ENCODE results near the gene DPP4.

Gene DPP4

GRCh38 chr2:161994761-161995520 lies 79.1 kb downstream of the DPP4 start:
- Histone ChIP-seq H3K36me3 (ENCODE audit: control insufficient read depth in 1 of 2, insufficient read depth in 2 of 2, low read depth in 1 of 2, low read length in 2 of 2) (peaks cover 0 to 90% of the 10 kb centered on the region in 2 experiments), H3K79me1 (replicated peaks; ENCODE audit: low read length, poor library complexity, severe bottlenecking) (no peaks in the 10 kb centered on the region), H3K9me3 (ENCODE audit: control insufficient read depth, low read length) (no peaks in the 10 kb centered on the region), H2BK15ac (ENCODE audit: low read depth, poor library complexity, severe bottlenecking) (no peak overlapping the region), H4K91ac (ENCODE audit: low read length) (no peak overlapping the region), H2BK5ac (ENCODE audit: low read depth, low read length, poor library complexity, severe bottlenecking) (no peak overlapping the region), H3K27ac (ENCODE audit: low read length, poor library complexity, severe bottlenecking) (no peak overlapping the region), H2AK5ac (ENCODE audit: low read length, severe bottlenecking) (no peak overlapping the region), H3K9ac (ENCODE audit: low read length) (no peak overlapping the region), H3K4me2 (ENCODE audit: low read length, poor library complexity, severe bottlenecking) (no peak overlapping the region), H3K14ac (ENCODE audit: low read length in 2 of 2) (no peak overlapping the region), H3K4ac (ENCODE audit: low read depth in 1 of 2, low read length in 2 of 2) (no peak overlapping the region), H3K4me1 (ENCODE audit: control insufficient read depth, insufficient read depth, low read depth, low read length) (peaks cover 2% of the 10 kb centered on the region), H2BK120ac (ENCODE audit: low read depth, low read length) (no peak overlapping the region), H3K4me3 (ENCODE audit: insufficient read depth in 1 of 2, low read depth in 1 of 2, low read length in 2 of 2) (no peak overlapping the region), H4K8ac (ENCODE audit: low read length) (no peak overlapping the region), H3K23ac (ENCODE audit: low read length in 2 of 2) (no peak overlapping the region), H2BK12ac (ENCODE audit: low read length in 2 of 2) (no peak overlapping the region), H2AFZ (ENCODE audit: low read depth, low read length) (no peak overlapping the region), H3K18ac (ENCODE audit: low read depth in 1 of 2, low read length in 2 of 2) (no peak overlapping the region), H3K27me3 (ENCODE audit: control insufficient read depth in 1 of 2, insufficient read depth in 1 of 2, low read length in 2 of 2) (no peaks in the 10 kb centered on the region)
- DNase-seq = no peak
- WGBS = 88% methylated on average over 5 of the region's 5 CpGs

GRCh38 chr2:161992531-161992930 lies 81.5 kb downstream of the DPP4 start:
- no peaks in the 10 kb centered on the region for H3K9me3 ChIP-seq (ENCODE audit: control insufficient read depth, low read length)
- no peak overlapping the region for H2BK15ac ChIP-seq (ENCODE audit: low read depth, poor library complexity, severe bottlenecking)
- peak overlapping the region in 1 of 2 experiments; percentile 27 for H3K18ac ChIP-seq (ENCODE audit: low read depth in 1 of 2, low read length in 2 of 2)
- no peak overlapping the region for H2BK12ac ChIP-seq (ENCODE audit: low read length in 2 of 2)
- no peak overlapping the region for H3K4ac ChIP-seq (ENCODE audit: low read depth in 1 of 2, low read length in 2 of 2)
- no peaks in the 10 kb centered on the region for H3K27me3 ChIP-seq (ENCODE audit: control insufficient read depth in 1 of 2, insufficient read depth in 1 of 2, low read length in 2 of 2)
- 79% methylated on average over 3 of the region's 3 CpGs for WGBS
- no peak overlapping the region for H2AK5ac ChIP-seq (ENCODE audit: low read length, severe bottlenecking)
- H3K4me3 ChIP-seq (ENCODE audit: insufficient read depth in 1 of 2, low read depth in 1 of 2, low read length in 2 of 2) = no peak overlapping the region
- H3K79me1 ChIP-seq (replicated peaks; ENCODE audit: low read length, poor library complexity, severe bottlenecking) = no peaks in the 10 kb centered on the region
- DNase-seq = no peak
- H3K23ac ChIP-seq (ENCODE audit: low read length in 2 of 2) = no peak overlapping the region
- peak overlapping the region; percentile 22 for H3K9ac ChIP-seq (ENCODE audit: low read length)
- H3K4me1 ChIP-seq (ENCODE audit: control insufficient read depth, insufficient read depth, low read depth, low read length) = peaks cover 2% of the 10 kb centered on the region
- H3K4me2 ChIP-seq (ENCODE audit: low read length, poor library complexity, severe bottlenecking) = no peak overlapping the region
- H4K8ac ChIP-seq (ENCODE audit: low read length) = no peak overlapping the region
- H4K91ac ChIP-seq (ENCODE audit: low read length) = no peak overlapping the region
- H2BK5ac ChIP-seq (ENCODE audit: low read depth, low read length, poor library complexity, severe bottlenecking) = no peak overlapping the region
- no peak overlapping the region for H2BK120ac ChIP-seq (ENCODE audit: low read depth, low read length)
- no peak overlapping the region for H2AFZ ChIP-seq (ENCODE audit: low read depth, low read length)
- peaks cover 0 to 88% of the 10 kb centered on the region in 2 experiments for H3K36me3 ChIP-seq (ENCODE audit: control insufficient read depth in 1 of 2, insufficient read depth in 2 of 2, low read depth in 1 of 2, low read length in 2 of 2)
- H3K14ac ChIP-seq (ENCODE audit: low read length in 2 of 2) = no peak overlapping the region
- no peak overlapping the region for H3K27ac ChIP-seq (ENCODE audit: low read length, poor library complexity, severe bottlenecking)

GRCh38 chr2:161991991-161992390 lies 82.0 kb downstream of the DPP4 start:
- Histone ChIP-seq H3K23ac (ENCODE audit: low read length in 2 of 2) (no peak overlapping the region), H2AK5ac (ENCODE audit: low read length, severe bottlenecking) (no peak overlapping the region), H2BK120ac (ENCODE audit: low read depth, low read length) (no peak overlapping the region), H3K27ac (ENCODE audit: low read length, poor library complexity, severe bottlenecking) (no peak overlapping the region), H3K9me3 (ENCODE audit: control insufficient read depth, low read length) (no peaks in the 10 kb centered on the region), H3K4me3 (ENCODE audit: insufficient read depth in 1 of 2, low read depth in 1 of 2, low read length in 2 of 2) (no peak overlapping the region), H4K91ac (ENCODE audit: low read length) (no peak overlapping the region), H3K4me2 (ENCODE audit: low read length, poor library complexity, severe bottlenecking) (no peak overlapping the region), H3K79me1 (replicated peaks; ENCODE audit: low read length, poor library complexity, severe bottlenecking) (no peaks in the 10 kb centered on the region), H2BK15ac (ENCODE audit: low read depth, poor library complexity, severe bottlenecking) (no peak overlapping the region), H3K9ac (ENCODE audit: low read length) (no peak overlapping the region), H3K4me1 (ENCODE audit: control insufficient read depth, insufficient read depth, low read depth, low read length) (peaks cover 2% of the 10 kb centered on the region), H3K27me3 (ENCODE audit: control insufficient read depth in 1 of 2, insufficient read depth in 1 of 2, low read length in 2 of 2) (no peaks in the 10 kb centered on the region), H3K36me3 (ENCODE audit: control insufficient read depth in 1 of 2, insufficient read depth in 2 of 2, low read depth in 1 of 2, low read length in 2 of 2) (peaks cover 0 to 82% of the 10 kb centered on the region in 2 experiments), H3K18ac (ENCODE audit: low read depth in 1 of 2, low read length in 2 of 2) (no peak overlapping the region), H3K14ac (ENCODE audit: low read length in 2 of 2) (no peak overlapping the region), H4K8ac (ENCODE audit: low read length) (no peak overlapping the region), H3K4ac (ENCODE audit: low read depth in 1 of 2, low read length in 2 of 2) (no peak overlapping the region), H2BK5ac (ENCODE audit: low read depth, low read length, poor library complexity, severe bottlenecking) (no peak overlapping the region), H2BK12ac (ENCODE audit: low read length in 2 of 2) (no peak overlapping the region), H2AFZ (ENCODE audit: low read depth, low read length) (no peak overlapping the region)
- no peak for DNase-seq
- WGBS = no CpG with 5 or more reads among the region's 1 CpG

GRCh38 chr2:161990741-161991140 lies 83.3 kb downstream of the DPP4 start:
- Histone ChIP-seq H3K4me3 (ENCODE audit: insufficient read depth in 1 of 2, low read depth in 1 of 2, low read length in 2 of 2) (no peak overlapping the region), H4K8ac (ENCODE audit: low read length) (no peak overlapping the region), H2BK5ac (ENCODE audit: low read depth, low read length, poor library complexity, severe bottlenecking) (no peak overlapping the region), H3K4me1 (ENCODE audit: control insufficient read depth, insufficient read depth, low read depth, low read length) (peaks cover 2% of the 10 kb centered on the region), H3K23ac (ENCODE audit: low read length in 2 of 2) (no peak overlapping the region), H3K4me2 (ENCODE audit: low read length, poor library complexity, severe bottlenecking) (no peak overlapping the region), H3K79me1 (replicated peaks; ENCODE audit: low read length, poor library complexity, severe bottlenecking) (no peaks in the 10 kb centered on the region), H3K9me3 (ENCODE audit: control insufficient read depth, low read length) (no peaks in the 10 kb centered on the region), H3K27ac (ENCODE audit: low read length, poor library complexity, severe bottlenecking) (no peak overlapping the region), H2BK15ac (ENCODE audit: low read depth, poor library complexity, severe bottlenecking) (no peak overlapping the region), H2BK12ac (ENCODE audit: low read length in 2 of 2) (no peak overlapping the region), H3K36me3 (ENCODE audit: control insufficient read depth in 1 of 2, insufficient read depth in 2 of 2, low read depth in 1 of 2, low read length in 2 of 2) (peaks cover 0 to 70% of the 10 kb centered on the region in 2 experiments), H3K4ac (ENCODE audit: low read depth in 1 of 2, low read length in 2 of 2) (no peak overlapping the region), H2AK5ac (ENCODE audit: low read length, severe bottlenecking) (no peak overlapping the region), H3K14ac (ENCODE audit: low read length in 2 of 2) (no peak overlapping the region), H2BK120ac (ENCODE audit: low read depth, low read length) (no peak overlapping the region), H2AFZ (ENCODE audit: low read depth, low read length) (no peak overlapping the region), H3K9ac (ENCODE audit: low read length) (peak overlapping the region; percentile 15), H3K18ac (ENCODE audit: low read depth in 1 of 2, low read length in 2 of 2) (no peak overlapping the region), H4K91ac (ENCODE audit: low read length) (no peak overlapping the region), H3K27me3 (ENCODE audit: control insufficient read depth in 1 of 2, insufficient read depth in 1 of 2, low read length in 2 of 2) (no peaks in the 10 kb centered on the region)
- peak; percentile 85 for DNase-seq
- WGBS = no CpG with 5 or more reads among the region's 1 CpG
